ENCODE data around the gene TIMM29. TPM values are rescaled to one million over a fixed set of nuclear protein-coding genes. Genes with fewer than 3 reads are reported as not detected.

Gene TIMM29
- total and polyA plus RNA-seq, 9 of the 15 experiments (the other 6 are each of a cell fraction or from before 2014, with no cell fraction given) = 2.4 to 29.4 (median 16.3) TPM

GRCh38 chr19:10921199-10921909 is 7.3 kb upstream of the TIMM29 start (continued):
- TF ChIP-seq RREB1 (CRISPR knock-in tag; IDR thresholded peaks at IDR 0.05) (no peak), NONO (IDR thresholded peaks at IDR 0.05; ENCODE audit: low read depth in 2 of 2, low read length in 1 of 2) (no peak), OTX1 (CRISPR knock-in tag; IDR thresholded peaks at IDR 0.05) (no peak), BDP1 (IDR thresholded peaks at IDR 0.05; ENCODE audit: insufficient read depth, insufficient read length) (no peak), PRMT5 (CRISPR knock-in tag; IDR thresholded peaks at IDR 0.05) (no peak), SNIP1 (IDR thresholded peaks at IDR 0.05; ENCODE audit: low read depth) (no peak), ZNF212 (CRISPR knock-in tag; IDR thresholded peaks at IDR 0.05) (no peak), CHAMP1 (IDR thresholded peaks at IDR 0.05) (no peak), TFAP4 (CRISPR knock-in tag; IDR thresholded peaks at IDR 0.05; ENCODE audit: borderline replicate concordance) (no peak), ARID3B (CRISPR knock-in tag; IDR thresholded peaks at IDR 0.05; ENCODE audit: borderline replicate concordance) (no peak), ZKSCAN3 (CRISPR knock-in tag; IDR thresholded peaks at IDR 0.05) (no peak), CTCFL (IDR thresholded peaks at IDR 0.05; ENCODE audit: borderline replicate concordance, insufficient read depth, low read depth, low read length, poor library complexity, severe bottlenecking) (no peak), SREBF2 (CRISPR knock-in tag; IDR thresholded peaks at IDR 0.05) (no peak), ZBTB1 (CRISPR knock-in tag; IDR thresholded peaks at IDR 0.05; ENCODE audit: borderline replicate concordance, low read depth) (no peak)

Data from K562 (cell line).